Measurements from ENCODE around the gene FAM131B.

FAM131B gene

DNA sequence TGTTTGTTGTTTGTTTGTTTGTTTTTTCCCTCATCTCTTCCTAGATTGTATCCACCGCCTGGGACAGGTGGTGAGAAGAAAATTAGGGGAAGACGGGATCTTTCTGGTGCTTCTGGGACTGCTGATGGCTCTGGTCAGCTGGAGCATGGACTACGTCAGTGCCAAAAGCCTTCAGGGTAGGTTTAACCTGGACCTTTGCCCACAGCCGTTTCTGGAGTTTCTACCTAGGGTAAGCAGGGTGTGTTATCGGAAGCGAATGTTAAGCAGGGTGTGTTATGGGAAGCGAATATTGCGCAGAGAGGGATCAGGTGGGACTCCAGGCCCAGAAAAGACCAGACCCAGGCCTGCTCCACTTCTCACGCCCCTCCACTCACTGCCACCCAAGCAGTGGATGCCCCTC is 41.9 kb downstream of the FAM131B start:
- no peak for DNase-seq

DNA sequence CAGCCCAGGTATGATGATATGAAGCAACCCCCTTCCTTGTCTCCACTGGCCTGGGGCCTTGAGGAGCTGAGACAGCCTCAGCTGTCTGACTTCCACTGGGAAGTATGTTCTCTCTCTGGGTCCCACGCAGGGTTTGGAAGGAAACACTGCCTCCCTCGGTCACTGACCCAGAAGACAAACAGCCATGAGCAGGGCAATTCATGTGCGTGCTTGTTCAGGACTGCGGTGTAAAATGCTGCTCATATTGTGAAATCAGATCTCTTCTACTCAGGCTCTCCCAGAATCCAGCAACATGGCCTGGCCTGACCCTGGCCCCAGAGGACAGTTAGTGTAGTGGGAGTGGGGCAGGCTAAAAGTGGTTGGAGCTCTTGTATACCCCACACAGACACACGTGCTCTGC is 43.9 kb downstream of the FAM131B start:
- DNase-seq, result no peak

DNA sequence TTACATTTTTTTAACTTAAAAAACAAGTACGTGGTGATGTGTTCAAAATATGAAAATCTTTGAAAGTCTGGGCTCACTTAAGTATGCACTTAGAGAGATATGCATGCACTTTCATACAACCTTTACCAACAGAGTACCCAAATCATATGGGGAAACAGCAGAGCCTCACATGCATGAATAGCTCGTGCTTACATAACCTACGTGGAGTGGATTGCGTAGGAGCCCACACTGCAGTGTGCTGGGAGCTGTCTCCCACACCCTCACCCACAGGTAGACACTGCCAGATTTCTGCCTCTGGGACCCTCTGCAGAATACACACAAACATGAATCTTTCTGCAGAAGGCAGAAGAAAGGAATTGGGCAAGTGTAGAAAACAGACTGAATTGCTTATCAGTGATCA is 46.0 kb downstream of the FAM131B start:
- no peak for DNase-seq

DNA sequence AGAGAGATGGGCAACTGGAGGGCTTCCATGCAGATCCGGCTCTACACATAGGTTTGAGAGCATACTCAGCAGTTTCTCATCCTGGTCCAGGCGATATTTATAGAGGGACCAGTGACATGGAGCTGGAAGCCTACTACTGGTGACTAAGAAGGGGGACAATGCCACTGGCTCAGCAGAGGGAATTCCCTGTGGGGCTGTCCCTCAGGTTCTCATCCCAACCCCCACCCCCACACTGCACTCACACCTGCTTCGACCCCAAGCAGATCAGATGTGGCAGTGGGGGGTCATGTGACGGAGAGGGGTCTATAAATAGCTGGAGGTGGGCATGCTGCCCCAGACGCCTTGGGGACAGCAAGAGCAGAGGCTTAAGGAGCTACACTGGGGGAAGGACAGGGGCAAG is 46.7 kb downstream of the FAM131B start, which contains the start of gene CLCN1:
CLCN1 (plus strand) TSS at position 336 of the 400 bp plus-strand sequence. CDS start 102 bp downstream, outside the sequence.
- DNase-seq, result no peak

DNA sequence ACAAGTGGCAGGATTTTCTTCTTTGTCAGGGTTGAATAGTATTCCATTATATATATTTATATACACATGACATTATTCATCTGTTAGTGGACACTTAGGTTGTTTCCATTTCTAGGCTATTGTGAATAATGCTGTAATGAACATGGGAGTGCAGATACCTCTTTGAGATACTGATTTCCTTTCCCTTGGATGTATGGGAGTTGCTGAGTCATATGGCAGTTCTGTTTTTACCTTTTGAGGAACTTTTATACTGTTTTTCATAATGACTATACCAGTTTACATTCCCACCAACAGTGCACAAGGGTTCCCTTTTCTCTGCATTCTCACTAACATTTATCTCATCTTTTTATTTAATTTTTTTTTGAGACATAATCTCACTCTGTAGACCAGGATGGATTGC is 48.4 kb downstream of the FAM131B start:
- DNase-seq, result no peak

DNA sequence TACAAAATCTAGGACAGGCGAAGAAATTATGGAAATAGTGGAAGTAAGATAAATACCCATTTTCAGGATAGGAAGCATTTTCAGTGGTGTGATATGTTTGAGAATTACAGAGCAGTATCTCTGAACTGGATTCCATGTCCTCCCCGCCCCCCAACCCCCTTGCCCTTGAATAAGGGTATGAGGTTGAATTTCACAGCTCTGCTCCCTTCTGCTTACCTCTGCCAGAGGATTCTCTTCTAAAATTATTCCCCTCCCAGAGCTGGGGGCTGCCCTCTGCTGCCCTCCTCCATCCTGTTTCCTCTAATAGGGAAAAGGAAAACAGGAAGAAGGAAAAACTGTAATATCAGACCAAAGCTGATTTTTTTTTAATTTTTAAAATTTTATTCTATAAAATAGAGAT is 53.9 kb downstream of the FAM131B start:
- no peak for DNase-seq

DNA sequence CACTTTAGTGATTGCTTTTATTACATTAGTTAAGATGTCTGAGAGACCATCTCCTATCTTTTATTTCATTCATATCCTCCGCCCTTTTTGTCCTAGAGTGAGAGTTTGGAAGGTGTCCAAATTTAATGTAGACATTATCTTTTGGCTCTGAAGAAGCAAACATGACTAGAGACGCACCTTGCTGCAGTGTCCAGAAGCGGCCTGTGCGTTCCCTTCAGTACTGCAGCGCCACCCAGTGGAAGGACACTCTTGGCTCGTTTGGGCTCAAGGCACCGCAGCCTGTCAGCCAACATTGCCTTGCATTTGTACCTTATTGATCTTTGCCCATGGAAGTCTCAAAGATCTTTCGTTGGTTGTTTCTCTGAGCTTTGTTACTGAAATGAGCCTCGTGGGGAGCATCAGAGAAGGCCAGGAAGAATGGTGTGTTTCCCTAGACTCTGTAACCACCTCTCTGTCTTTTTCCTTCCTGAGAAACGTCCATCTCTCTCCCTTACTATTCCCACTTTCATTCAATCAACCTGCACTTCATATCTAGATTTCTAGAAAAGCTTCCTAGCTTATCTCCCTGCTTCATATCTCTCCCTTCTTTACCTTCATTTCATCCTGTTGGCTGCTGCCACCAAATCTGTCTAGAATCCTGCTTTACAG is 57.0 kb downstream of the FAM131B start:
- DNase-seq, result peak; percentile 34

DNA sequence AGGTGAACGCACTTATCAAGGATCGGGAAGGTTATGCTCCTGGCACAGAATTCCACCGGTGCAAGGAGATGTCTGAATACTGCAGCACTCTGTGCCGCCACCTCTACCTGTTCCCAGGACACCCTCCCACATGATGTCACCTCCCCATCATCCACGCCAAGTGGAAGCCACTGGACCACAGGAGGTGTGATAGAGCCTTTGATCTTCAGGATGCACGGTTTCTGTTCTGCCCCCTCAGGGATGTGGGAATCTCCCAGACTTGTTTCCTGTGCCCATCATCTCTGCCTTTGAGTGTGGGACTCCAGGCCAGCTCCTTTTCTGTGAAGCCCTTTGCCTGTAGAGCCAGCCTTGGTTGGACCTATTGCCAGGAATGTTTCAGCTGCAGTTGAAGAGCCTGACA is 57.6 kb downstream of the FAM131B start:
- DNase-seq, result no peak

DNA sequence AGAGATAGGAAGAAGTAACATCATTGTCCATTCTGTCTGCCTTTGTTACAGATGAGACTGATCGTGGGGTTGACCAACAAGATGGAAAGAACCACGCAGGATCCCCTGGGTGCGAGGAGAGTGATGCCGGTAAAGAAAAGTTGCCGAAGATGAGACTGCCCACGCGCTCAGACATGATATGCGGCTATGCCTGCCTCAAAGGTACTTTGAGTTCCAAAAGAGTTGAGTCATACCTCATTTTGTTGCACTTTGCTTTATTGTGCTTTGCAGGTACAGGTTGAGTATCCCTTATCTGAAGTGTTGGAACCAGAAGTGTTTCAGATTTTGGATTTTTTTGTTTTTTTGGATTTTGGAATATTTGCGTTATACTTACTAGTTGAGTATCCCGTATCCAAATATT is 58.8 kb downstream of the FAM131B start:
- no peak for DNase-seq

Data from NCI-H526 treated with DMSO at 0.1 percent for 48 hours (cell line).